Activated CD4-positive, alpha-beta T cell treated with anti-CD3 and anti-CD28 coated beads, Interleukin-10, Interleukin-2, amounts not matched to agents 100 ng/mL and 50 ng/mL, durations not matched to agents 16 hours and 8 hours (primary cell): ENCODE data around the gene ASAP2.

Source experiments
- DNase-seq: peaks from one replicate; pipeline ENCODE4 v3.0.0-alpha.2; 2020

The ASAP2 gene

DNA sequence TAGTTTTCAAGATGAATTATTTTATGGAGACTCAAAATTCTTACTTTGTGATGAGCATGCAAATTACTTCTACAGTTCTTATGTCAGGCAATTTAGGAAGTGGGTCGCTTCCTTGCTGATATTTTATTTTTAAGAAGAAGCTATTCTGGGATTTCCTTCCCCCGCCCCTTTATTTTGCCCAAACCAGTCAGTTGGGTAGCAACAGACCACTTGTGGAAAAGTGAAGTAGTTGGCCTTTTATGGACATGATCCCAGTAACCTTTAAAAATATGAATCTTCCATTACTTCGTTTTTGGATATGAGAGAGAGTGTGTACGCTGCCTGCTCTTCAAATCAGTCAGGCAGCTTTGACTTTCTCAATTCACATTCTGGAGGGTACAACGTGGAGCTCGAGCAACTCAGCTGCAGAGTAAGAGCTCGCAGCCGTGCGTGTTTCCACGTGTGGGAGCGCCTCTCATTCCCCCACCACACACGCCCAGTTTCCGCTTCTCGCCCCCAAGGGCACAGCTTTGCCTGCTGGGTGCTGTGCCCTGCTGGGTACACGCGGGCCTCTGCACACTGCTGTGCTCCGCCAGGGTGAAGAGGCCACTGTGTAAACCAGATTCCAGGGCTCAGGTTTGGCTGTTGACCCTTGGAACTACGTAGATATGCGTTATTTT, 124.1 kb downstream of the ASAP2 start:
- no peak for DNase-seq

DNA sequence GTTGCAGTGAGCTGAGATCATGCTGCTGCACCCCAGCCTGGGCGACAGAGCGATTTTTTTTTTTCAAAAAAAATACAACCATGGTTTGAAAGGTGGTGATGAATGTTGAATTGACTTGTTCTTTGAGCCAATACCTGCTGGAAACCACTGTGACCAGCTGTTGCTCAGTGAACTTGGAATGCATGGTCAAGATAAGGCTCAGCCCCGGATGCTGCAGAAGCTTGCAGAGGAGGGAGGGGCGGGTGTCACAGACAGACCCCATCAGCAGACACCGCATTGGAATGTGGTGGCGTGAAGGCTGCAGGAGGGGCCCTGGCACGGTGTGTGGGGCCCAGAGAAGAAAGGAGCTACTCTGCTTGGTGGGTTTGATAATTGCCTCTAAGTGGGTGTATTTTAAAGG, 125.1 kb downstream of the ASAP2 start:
- no peak for DNase-seq

DNA sequence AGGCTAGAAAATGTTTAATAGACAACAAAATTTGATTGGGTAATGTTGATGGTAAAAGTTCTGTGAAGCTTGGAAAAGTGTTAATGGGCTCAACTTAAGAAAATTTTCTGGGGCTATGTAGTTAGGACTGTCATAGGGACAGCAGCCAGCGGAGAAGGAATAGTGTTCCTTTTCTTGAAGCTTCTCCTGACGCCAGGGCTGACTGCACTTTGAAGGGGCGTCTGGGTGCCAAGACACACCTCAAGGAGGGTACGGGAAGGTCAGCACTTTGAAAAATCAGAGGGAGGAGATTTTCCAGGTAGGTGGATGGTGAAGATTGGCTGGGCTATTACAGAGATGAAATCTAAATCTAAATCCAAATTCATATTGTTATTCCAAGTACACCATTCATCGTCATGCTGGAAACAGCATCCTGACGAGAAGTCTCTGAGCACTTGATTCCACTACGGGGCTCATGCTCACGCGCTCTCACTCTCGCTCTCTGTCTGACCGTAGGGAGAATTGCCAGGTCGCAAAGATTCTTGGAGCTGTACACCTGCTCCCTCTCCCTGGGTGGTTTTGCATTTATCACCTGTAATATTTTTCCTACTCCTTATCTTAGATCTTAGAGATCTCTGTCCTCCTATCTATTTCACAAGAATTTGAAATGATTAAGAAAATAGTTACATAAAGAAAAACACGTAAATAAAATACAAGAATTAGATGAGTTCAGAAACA, 125.7 kb downstream of the ASAP2 start:
- no peak for DNase-seq

DNA sequence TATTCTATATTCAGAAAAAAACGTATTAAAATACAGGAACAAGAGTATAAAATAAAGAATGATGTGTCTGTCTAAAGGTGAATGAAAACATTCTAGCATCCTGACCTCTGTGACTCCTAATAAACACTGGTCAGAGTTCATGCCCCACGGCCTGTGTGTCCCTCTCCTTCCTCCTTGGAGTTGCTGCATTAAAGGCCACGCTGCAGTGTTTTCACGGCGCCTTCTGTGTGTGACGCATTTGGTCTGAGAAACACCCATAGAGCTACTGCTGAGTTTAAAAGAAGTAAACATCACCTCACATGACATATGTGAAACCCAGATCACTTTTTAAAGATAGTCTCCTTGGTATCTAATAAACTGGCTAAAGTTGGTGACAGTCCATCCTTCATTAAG, 126.2 kb downstream of the ASAP2 start:
- DNase-seq: no peak

DNA sequence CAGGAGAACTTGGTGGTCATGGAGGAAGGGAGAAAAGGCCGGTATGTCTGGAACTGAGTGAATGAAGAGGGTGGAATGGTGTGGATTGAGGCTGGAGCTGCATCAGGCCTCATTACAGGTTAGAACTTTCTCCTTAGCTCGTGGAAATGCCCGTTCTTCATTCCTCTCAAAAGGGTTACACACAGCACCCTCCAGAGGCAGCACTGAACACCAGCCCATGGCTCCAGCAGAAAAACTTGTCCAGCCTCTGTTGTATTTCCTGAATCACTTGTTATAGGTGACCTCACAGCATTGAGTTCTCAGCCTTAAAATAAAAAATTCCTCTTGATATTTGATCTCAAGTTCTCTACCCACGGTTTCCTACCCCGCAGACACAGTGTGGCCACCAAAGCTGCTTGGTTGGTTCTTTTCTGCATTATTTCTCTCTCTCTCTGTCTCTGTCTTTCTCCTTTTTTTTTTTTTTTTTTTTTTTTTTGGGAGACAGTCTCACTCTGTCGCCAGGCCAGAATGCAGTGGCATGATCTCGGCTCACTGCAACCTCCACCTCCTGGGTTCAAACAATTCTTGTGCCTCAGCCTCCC, 127.1 kb downstream of the ASAP2 start:
- peak; percentile 21 for DNase-seq

DNA sequence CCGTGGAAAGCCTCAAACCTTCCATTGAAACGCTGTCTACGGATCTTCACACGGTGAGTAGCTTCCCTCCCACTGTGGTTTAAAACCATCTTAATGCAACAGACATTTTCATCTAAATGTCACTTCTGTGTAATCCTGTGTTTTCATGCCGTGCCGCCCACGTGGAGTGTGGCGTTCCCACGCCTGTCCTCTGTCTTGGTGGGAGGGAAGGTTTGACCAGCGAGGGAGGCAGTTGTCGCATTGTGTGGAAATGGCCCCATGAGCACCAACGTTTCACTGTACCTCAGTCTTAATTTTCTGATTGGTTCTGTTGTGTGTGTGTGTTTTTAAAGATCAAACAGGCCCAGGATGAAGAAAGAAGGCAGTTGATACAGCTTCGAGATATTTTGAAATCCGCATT, 128.1 kb downstream of the ASAP2 start:
- DNase-seq: no peak

DNA sequence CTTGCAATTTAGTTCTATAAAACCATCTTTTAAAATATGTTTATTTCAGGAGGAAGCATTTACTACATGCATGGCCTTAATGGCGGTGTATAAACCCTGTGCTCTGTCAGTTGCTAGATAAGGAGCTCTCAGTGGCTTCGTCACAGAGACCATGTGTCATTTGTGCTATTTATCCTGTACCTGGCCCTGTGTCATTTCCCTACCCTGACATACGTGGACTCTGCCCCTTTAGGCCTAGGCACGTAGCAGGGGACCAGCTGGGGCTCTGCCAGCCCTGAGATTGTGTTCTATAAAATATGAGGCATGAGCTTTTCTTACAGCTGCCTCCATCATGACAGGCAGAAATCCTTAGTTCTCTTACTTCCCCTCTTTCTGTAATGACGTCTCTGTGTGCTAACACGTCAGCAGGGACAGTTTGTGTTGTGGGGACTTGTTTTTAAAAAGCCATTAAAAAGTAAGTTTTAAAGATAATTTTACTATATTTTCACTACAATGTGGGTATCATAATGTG, 128.8 kb downstream of the ASAP2 start:
- no peak for DNase-seq

DNA sequence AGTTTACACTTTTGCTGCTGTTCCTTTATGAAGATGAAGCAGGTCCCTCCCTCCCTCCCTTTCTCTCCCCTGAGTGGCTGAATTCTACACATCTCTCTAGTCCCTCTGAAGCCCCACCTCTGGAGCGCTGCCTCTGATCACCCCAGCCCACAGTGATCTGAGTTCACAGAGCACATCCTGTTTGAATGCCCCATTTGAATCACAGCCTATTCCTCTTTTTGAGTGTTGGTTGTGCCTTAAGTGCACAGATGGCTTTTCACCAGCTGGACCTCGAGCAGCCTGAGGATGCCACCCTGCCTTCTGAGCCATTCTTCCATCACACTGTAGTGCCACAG, 129.6 kb downstream of the ASAP2 start:
- peak; percentile 55 for DNase-seq

DNA sequence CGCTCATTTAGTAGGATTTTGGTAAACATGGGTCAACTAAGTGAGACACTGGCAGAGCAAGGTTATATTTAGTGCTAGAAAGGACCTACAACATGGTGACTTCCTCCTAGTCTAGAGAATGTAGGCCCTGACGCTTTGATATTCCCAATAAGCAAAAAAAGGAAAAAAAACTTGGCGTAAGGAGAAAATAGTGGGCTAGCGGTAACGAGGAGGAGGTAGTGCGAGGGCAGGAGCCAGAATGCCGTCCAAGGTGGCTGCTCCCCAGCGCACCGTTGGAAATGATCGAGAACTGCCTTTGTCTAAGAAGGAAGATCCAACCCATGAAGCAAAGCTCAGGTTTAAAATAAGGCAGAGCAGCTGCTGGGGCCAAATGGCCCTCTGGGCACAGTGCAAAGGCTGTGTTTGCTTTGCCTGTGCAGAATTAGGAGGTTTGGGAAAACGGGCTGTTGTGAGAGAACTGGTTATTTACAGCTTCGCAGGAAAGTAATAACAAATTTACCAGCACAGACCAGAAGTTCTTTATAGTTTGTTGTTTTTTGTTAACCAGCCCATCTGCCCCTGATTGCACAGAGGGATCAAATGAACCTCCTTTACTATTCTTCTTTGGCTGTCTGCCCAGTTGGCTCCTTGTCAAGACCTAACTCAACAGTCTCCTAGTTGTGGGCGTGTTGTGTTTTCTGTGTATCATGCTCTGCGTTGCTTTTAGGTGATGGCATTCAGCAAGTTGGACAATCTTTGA, 130.1 kb downstream of the ASAP2 start:
- no peak for DNase-seq

DNA sequence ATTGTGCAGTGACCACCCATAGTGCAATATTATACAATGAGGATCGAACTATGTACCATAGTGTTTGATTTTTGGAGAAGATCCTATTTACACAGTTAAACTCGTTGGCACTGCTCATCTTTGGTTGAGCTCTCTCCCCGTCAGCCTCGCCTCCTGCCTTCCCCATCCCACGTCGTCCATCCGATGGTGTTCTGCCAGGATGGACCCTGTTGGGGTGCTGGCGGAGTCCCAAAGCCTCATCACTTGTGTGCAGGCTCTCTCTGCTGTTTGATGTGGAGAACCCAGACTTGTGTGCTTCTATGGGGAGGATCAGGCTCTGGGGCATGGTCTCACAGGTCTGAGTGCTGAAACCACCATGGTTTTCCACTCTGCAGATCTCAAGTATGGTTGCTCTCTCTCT, 131.3 kb downstream of the ASAP2 start:
- no peak for DNase-seq

DNA sequence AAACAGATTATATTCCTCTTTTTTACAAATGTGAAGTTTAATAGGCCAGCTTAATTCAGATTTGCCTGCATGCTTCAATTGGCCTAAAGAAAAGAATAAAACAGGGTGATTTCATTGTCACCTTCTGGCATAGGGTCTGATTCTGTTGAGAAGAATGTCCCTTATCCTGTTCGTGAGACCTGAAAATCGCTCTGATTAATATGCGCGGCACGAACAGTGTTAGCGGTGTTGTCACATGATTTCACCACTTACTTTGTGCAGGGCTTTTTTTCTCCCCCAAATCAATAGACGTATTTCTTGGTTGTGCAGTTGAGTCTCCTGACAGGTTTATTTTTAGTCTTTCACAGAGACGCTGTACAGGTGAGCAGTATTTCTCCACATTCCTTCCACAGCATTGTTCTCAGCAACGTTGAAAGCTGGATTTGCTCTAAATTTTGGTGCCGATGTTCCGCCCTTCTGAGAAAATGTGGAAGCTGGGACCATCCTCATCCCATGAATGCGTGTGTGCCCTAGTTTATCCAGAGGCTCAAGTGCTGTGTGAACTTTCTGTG, 134.8 kb downstream of the ASAP2 start:
- no peak for DNase-seq

DNA sequence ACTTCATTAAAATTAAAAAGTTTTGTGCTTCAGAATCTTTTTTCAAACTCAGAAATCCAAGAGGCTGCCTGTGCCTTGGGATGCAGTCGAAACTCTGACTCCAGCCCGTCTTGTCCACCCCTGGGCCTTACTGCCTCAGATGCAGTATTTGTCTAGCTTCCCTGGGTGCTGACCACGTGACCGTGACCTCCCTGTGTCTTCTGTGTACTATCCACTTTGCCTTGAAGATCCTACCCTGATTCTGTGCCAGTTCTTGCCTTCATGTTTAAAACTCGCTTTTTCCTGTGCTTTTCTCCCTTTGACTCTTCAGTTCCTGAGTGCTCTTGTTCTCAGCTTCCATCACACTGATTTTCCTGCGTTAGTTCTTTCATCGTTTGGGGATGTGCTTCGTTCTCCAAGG, 136.0 kb downstream of the ASAP2 start:
- DNase-seq: no peak

DNA sequence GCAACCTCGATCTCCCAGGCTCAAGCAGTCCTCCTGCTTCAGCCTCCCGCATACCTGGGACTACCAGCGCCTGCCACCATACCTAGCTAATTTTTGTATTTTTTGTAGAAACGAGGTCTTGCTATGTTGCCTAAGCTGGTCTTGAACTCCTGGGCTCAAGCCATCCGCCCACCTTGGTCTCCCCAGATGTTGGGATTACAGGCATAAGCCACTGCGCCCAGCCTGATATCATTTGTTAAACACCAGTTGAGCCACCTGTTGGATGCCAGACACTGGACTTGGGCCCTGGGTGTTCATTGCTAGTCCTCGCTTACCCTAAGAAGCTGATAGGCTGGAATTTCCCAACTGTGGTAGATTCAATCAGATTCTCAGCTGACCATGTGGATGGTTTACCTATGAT, 136.9 kb downstream of the ASAP2 start:
- DNase-seq: no peak

DNA sequence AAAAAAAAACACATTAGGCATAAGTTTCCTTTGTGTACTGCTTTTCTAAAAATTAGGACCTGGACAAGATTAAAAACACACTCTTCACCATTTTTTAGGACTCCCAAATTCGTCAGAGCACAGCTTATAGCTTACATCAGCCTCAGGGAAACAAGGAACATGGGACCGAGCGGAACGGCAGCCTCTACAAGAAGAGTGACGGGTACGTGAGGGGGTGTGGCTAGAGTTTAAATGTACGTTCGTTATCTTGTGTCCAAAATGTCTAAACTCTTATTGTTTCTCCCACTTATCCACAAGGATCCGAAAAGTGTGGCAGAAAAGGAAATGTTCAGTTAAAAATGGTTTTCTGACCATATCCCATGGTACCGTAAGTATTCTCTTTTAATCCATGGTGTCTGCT, 137.8 kb downstream of the ASAP2 start:
- DNase-seq: no peak

DNA sequence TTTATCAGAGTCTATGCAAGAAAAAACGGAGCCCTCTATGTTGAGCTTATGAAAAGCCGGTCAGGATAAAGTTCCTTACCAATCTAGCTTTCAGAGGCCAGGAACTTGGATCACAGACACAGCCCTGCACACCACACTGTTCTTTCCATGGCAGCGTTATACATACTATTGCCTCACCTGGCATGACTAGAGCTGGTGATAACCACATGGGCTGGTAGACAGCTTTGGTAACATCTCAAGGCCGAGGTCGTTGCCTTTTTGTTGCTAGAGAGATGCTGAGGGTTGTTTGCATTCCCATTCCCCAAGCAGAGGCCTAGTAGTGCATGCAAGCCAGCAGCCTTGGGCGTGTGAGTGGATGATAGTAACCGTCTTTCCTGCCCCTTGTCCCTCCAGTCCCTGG, 138.7 kb downstream of the ASAP2 start:
- no peak for DNase-seq

DNA sequence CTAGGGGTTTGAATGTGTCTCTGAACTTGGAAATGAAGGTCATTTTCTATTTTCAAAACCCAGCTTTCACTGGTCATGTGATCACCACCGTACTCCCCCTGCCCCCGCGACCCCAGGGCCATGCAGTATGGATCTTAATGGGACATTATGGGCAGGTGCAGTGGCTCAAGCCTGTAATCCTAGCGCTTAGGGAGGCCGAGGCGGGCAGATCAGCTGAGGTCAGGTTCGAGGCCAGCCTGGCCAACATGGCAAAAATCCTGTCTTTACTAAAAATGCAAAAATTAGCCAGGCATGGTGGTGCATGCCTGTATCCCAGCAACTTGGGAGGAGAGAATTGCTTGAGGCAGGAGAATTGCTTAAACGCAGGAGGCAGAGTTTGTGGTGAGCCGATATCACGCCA, 139.4 kb downstream of the ASAP2 start:
- no peak for DNase-seq

DNA sequence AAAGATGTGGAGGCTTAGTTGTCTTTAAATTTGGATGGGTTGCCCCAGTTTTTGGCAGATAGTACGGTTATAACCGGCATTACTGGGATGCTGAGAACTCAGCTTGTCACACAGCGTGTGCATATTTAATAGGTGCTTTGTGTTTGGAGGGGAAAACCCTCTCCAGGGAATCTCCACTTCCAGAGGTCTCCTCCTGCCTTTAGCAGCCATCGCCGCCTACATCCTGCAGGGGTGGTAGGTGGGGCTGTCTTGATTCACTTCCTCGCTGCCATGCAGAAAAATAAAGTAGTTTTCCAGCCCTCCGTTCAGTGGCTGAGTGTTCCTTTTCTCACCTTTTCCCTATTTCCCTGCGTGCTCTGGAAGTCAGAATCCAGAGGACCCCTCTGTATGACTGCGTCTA, 140.3 kb downstream of the ASAP2 start:
- DNase-seq: no peak

DNA sequence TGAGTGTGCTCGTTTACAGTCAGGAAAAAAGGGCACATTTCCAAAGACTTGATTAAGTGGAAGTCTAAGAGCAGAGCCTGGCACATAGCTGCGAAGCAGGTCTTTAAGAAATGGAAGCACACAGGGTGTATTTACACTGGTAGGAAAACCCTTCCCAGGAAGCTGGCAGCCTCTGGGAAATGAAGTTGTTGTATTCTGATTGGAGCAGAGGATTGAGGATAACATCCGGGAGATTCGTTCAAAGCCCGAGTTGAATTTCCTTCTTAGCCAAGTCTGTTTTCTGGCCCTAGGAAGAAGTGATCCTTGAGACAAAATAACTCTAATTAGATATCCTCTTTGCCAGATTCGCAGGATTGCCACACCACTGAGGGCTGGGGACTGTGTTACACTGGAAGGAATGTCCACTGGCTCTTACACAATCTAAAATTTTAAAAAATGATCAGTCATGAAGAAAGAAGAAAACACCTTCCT, 140.8 kb downstream of the ASAP2 start:
- DNase-seq: no peak

DNA sequence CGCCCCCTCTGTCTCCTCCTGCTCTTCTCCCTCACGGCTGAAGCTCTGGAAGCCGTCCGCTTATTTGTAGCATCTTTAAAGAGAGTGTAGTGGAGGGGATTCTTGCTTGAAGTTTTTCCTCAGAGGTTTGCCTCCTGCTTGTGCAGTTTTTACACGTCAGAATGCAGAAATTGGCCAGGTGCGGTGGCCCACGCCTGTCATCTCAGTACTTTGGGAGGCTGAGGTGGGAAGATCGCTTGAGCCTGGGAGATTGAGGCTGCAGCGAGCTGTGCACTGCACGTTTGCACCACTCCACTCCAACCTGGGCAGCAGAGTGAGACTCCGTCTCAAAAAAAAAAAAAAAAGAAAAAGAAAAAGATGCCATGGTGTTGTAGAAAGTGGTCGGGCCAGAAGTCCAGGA, 147.7 kb downstream of the ASAP2 start:
- no peak for DNase-seq

DNA sequence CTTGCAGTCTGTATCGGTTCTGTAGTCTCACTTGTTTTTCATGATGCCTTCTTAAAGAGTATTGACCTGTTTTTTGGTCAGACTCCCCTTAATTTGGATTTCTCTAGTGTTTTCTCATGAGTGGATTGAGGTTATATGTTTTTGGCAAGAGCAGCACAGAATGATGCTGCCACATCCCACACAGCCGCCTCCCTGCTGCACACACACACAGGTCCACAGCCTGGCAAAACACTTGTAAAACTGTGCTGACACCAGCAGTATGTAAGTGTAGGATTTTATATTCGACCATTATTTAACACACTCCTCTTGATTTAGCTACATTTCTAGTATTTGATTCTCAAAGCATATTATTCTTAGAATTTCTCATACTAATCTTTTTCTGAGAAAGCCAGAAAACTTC, 148.7 kb downstream of the ASAP2 start:
- no peak for DNase-seq

DNA sequence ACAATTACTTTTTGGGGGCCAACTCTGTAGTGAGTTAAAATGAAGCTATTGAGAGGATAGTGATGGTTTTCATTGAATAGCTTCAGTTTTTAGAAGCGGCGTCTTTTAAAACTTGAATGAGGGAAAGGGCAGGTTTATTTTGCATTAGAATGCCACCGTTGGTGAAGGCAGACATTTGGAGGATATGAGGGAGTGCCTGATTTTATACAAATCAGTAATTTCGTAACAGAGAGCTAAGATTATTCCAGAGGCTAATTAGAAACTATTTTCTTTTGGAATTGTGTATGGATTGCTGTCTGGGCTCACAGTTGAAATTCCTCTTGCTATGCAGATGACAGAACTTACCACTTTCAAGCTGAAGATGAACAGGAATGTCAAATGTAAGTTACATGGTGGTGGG, 149.1 kb downstream of the ASAP2 start:
- no peak for DNase-seq

DNA sequence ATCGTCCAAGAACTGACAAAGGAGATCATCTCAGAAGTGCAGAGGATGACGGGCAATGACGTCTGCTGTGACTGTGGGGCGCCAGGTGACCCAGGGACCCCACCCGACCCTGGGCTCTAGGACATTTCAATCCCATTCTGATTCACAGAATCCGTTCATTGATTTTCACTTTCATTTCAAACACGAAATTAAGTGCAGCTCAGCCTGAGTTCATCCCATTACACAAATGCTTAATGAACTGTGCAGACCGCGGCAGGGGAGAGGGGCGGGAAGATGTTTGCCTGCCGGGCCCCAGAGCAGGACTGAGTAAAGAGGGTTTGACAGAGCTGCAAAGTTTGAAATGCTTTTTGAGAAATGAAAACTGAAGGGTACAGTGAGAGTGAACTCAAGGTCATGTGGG, 149.6 kb downstream of the ASAP2 start:
- DNase-seq: no peak

DNA sequence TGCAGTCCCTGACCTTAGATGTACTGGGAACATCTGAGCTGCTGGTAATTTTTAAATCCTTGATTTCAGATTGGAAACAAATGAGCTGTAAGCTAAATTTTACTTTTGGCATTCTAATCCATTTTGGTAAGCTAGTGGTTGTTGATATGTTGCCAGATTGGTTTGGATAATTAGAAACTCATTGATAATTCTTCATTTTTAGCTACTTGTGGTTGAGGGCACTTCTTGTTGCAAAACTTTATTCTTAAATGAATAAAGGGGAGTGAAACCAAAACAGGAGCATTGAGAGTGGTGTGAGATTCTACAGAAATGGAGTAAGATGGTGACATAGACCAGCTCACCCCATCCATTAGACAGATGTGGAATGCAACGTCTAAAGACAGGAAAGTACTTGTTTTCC, 152.2 kb downstream of the ASAP2 start:
- DNase-seq: no peak
